H1 (cell line): ENCODE measurements around the gene ACP3.

ENCODE experiments used
- BACH1 ChIP-seq: IDR thresholded peaks from 2 replicates; pipeline ENCODE4 v1.6.1; 2012; ENCODE audit warnings: low read length, improper control_type of control experiment
- CEBPB ChIP-seq: IDR thresholded peaks from 2 replicates; pipeline ENCODE4 v1.6.1; 2012; ENCODE audit warnings: low read depth, low read length
- CTCF ChIP-seq, 3 experiments: IDR thresholded peaks; 1 replicate in 2 of 3; 2 replicates in 1 of 3; pipeline versions ENCODE4 v1.5.1 to v1.6.1; 2011; ENCODE audit warnings: low read length in 3 of 3, mild to moderate bottlenecking in 3 of 3, inconsistent platforms in 2 of 3, low read depth in 1 of 3, moderate library complexity in 1 of 3; ENCODE audit not compliant: insufficient read depth in 1 of 3; ENCODE audit errors: control extremely low read depth in 1 of 3
- EP300 ChIP-seq, 2 experiments: IDR thresholded peaks; 1 replicate in 1 of 2; 2 replicates in 1 of 2; pipeline ENCODE4 v1.6.1; 2011 to 2012; ENCODE audit warnings: low read depth in 2 of 2, low read length in 2 of 2, mild to moderate bottlenecking in 2 of 2, borderline replicate concordance in 1 of 2, inconsistent platforms in 1 of 2, moderate library complexity in 1 of 2
- EZH2 ChIP-seq: fragments of 200-600 bp; sonication (generic); IDR thresholded peaks from 2 replicates; pipeline ENCODE4 v1.7.1; 2012; ENCODE audit warnings: low read depth, mild to moderate bottlenecking, moderate library complexity, low read length, inconsistent platforms; ENCODE audit not compliant: severe bottlenecking
- FOSL1 ChIP-seq: IDR thresholded peaks from 2 replicates; pipeline ENCODE4 v1.6.1; 2011; ENCODE audit warnings: mild to moderate bottlenecking, low read depth, low read length, moderate library complexity; ENCODE audit not compliant: insufficient read depth
- MAX ChIP-seq: IDR thresholded peaks from 2 replicates; pipeline ENCODE4 v1.6.1; 2012; ENCODE audit warnings: inconsistent platforms
- RXRA ChIP-seq: IDR thresholded peaks from 2 replicates; pipeline ENCODE4 v1.6.1; 2011; ENCODE audit warnings: low read depth, mild to moderate bottlenecking, low read length, moderate library complexity; ENCODE audit not compliant: insufficient read depth

GRCh38 chr3:132273036-132273435, 44.2 kb upstream of the ACP3 start:
- TF ChIP-seq CTCF (IDR thresholded peaks at IDR 0.05; ENCODE audit: control extremely low read depth in 1 of 3, insufficient read depth in 1 of 3, low read depth in 1 of 3, low read length in 3 of 3) (no peak), BACH1 (no peak), EZH2 (no peak), FOSL1 (no peak), RXRA (no peak), CEBPB (no peak), MAX (no peak), EP300 (IDR thresholded peaks at IDR 0.05; ENCODE audit: borderline replicate concordance in 1 of 2, low read depth in 2 of 2, low read length in 2 of 2) (no peak)
